Thymus (tissue), 11 donors: ENCODE measurements around the gene PITX2. TPM values are rescaled to one million over a fixed set of nuclear protein-coding genes. Genes with fewer than 3 reads are reported as not detected.
"Not testable (repeated sequence)": the region's sequence is repeated elsewhere in the genome, so short reads cannot be mapped to it uniquely, and the experiment has no call there.

Experiments
- DNase-seq, 9 donors: peaks; one replicate each; pipeline ENCODE4 v3.0.0-alpha.2; 2013; ENCODE audit warnings: low spot score in 9 of 9, low read depth in 6 of 9, missing footprints in 1 of 9
- H3K27ac ChIP-seq, 2 donors: one replicate each; pipeline ENCODE4 v1.5.1; 2013; ENCODE audit warnings: control low read depth in 1 of 2, low read depth in 1 of 2, low read length in 1 of 2, mild to moderate bottlenecking in 1 of 2, moderate library complexity in 1 of 2
- H3K27me3 ChIP-seq, 2 donors: one replicate each; pipeline ENCODE4 v1.5.1; 2013; ENCODE audit warnings: low read length in 1 of 2; ENCODE audit not compliant: control insufficient read depth in 2 of 2, insufficient read depth in 1 of 2
- H3K36me3 ChIP-seq, 2 donors: one replicate each; pipeline ENCODE4 v1.5.1; 2013; ENCODE audit warnings: low read length in 1 of 2, mild to moderate bottlenecking in 1 of 2, moderate library complexity in 1 of 2; ENCODE audit not compliant: control insufficient read depth in 2 of 2, insufficient read depth in 2 of 2
- H3K4me1 ChIP-seq, 2 donors: one replicate each; pipeline ENCODE4 v1.5.1; 2013; ENCODE audit warnings: low read length in 2 of 2; ENCODE audit not compliant: control insufficient read depth in 2 of 2, insufficient read depth in 2 of 2
- H3K4me3 ChIP-seq, 2 donors: one replicate each; pipeline ENCODE4 v1.5.1; 2013; ENCODE audit warnings: low read length in 2 of 2, control low read depth in 1 of 2, mild to moderate bottlenecking in 1 of 2
- H3K9me3 ChIP-seq, 2 donors: one replicate each; pipeline ENCODE4 v1.5.1; 2013; ENCODE audit warnings: low read length in 1 of 2, mild to moderate bottlenecking in 1 of 2; ENCODE audit not compliant: control insufficient read depth in 2 of 2, insufficient read depth in 1 of 2
- WGBS: extraction: QIAGEN DNeasy Blood & Tissue Kit; methylation state at CpG from one replicate; pipeline ENCODE4 v1.1.7; 2013; 5-methylcytosine and 5-hydroxymethylcytosine counted together
- polyA plus RNA-seq: library from polyadenylated mRNA; stranded (reverse); fragments of 200-250 nt; gene quantifications from one replicate; pipeline ENCODE4 v1.2.3, GENCODE V29; 2013
- total RNA-seq: library from RNA; stranded (reverse); fragments of 120-200 nt; gene quantifications from one replicate; pipeline ENCODE4 v1.2.4, GENCODE V29; 2013
- donor health status: healthy.

PITX2 gene
- total and polyA plus RNA-seq, 2 donors, result 0.33 to 0.39 TPM

GRCh38 chr4:110605077-110605476, 17.8 kb downstream of the PITX2 start:
- WGBS, result 96% methylated on average over 1 of the region's 1 CpG
- Histone ChIP-seq H3K36me3 (no peaks in the 10 kb centered on the region), H3K4me1 (no peaks in the 10 kb centered on the region), H3K27me3 (peaks cover 5 to 18% of the 10 kb centered on the region in 2 donors), H3K27ac (no peak overlapping the region), H3K4me3 (no peak overlapping the region), H3K9me3 (no peaks in the 10 kb centered on the region)
- DNase-seq, result no peak

- no peaks in the 10 kb centered on the region for H3K27me3 ChIP-seq
- WGBS, result 98% methylated on average over 2 of the region's 2 CpGs
- H3K4me3 ChIP-seq, result no peak overlapping the region
- no peaks in the 10 kb centered on the region for H3K36me3 ChIP-seq
- H3K9me3 ChIP-seq, result no peaks in the 10 kb centered on the region
- DNase-seq, result no peak
- no peak overlapping the region for H3K27ac ChIP-seq
- H3K4me1 ChIP-seq, result no peaks in the 10 kb centered on the region
Observed at GRCh38 chr4:110602061-110602460, 20.8 kb downstream of the PITX2 start.

- no peak overlapping the region for H3K4me3 ChIP-seq
- DNase-seq, result no peak
- H3K4me1 ChIP-seq, result no peaks in the 10 kb centered on the region
- H3K27me3 ChIP-seq, result no peaks in the 10 kb centered on the region
- H3K36me3 ChIP-seq, result no peaks in the 10 kb centered on the region
- no peaks in the 10 kb centered on the region for H3K9me3 ChIP-seq
- no peak overlapping the region for H3K27ac ChIP-seq
Observed at GRCh38 chr4:110597582-110597981, 25.3 kb downstream of the PITX2 start.

GRCh38 chr4:110596431-110596830, 26.4 kb downstream of the PITX2 start:
- Histone ChIP-seq H3K36me3 (no peaks in the 10 kb centered on the region), H3K27me3 (no peaks in the 10 kb centered on the region), H3K4me3 (no peak overlapping the region), H3K9me3 (no peaks in the 10 kb centered on the region), H3K4me1 (no peaks in the 10 kb centered on the region), H3K27ac (no peak overlapping the region)
- 92% methylated on average over 2 of the region's 2 CpGs for WGBS
- DNase-seq, result no peak

- H3K36me3 ChIP-seq, result no peaks in the 10 kb centered on the region
- no peak overlapping the region for H3K27ac ChIP-seq
Observed at GRCh38 chr4:110595583-110595982, 27.3 kb downstream of the PITX2 start.

GRCh38 chr4:110589297-110589696, 33.6 kb downstream of the PITX2 start:
- Histone ChIP-seq H3K36me3 (no peaks in the 10 kb centered on the region), H3K27me3 (no peaks in the 10 kb centered on the region), H3K27ac (no peak overlapping the region), H3K4me1 (no peaks in the 10 kb centered on the region), H3K4me3 (no peak overlapping the region), H3K9me3 (no peaks in the 10 kb centered on the region)
- no peak for DNase-seq

More at GRCh38 chr4:110595583-110595982, 27.3 kb downstream of the PITX2 start:
- Histone ChIP-seq H3K4me3 (no peak overlapping the region), H3K27me3 (no peaks in the 10 kb centered on the region), H3K4me1 (no peaks in the 10 kb centered on the region), H3K9me3 (no peaks in the 10 kb centered on the region)
- WGBS, result 98% methylated on average over 1 of the region's 1 CpG
- no peak for DNase-seq

- H3K27me3 ChIP-seq, result no peaks in the 10 kb centered on the region
- no peaks in the 10 kb centered on the region for H3K9me3 ChIP-seq
- no peak overlapping the region for H3K27ac ChIP-seq
- DNase-seq, result no peak
- H3K4me3 ChIP-seq, result no peak overlapping the region
- 97% methylated on average over 36 of the region's 36 CpGs for WGBS
- no peaks in the 10 kb centered on the region for H3K36me3 ChIP-seq
- no peaks in the 10 kb centered on the region for H3K4me1 ChIP-seq
Observed at GRCh38 chr4:110587666-110588285, 35.1 kb downstream of the PITX2 start.

- 33% methylated on average over 7 of the region's 7 CpGs for WGBS
- H3K27ac ChIP-seq, result no peak overlapping the region
- DNase-seq, result no peak
- no peaks in the 10 kb centered on the region for H3K27me3 ChIP-seq
- H3K4me1 ChIP-seq, result no peaks in the 10 kb centered on the region
- H3K4me3 ChIP-seq, result no peak overlapping the region
- no peaks in the 10 kb centered on the region for H3K9me3 ChIP-seq
- no peaks in the 10 kb centered on the region for H3K36me3 ChIP-seq
Observed at GRCh38 chr4:110586131-110586850, 36.6 kb downstream of the PITX2 start.

- not testable (repeated sequence) for H3K27me3 ChIP-seq, H3K4me3 ChIP-seq, H3K4me1 ChIP-seq, H3K9me3 ChIP-seq, H3K36me3 ChIP-seq, DNase-seq, H3K27ac ChIP-seq
- 98% methylated on average over 2 of the region's 2 CpGs for WGBS
Observed at GRCh38 chr4:110576696-110577095, 46.2 kb downstream of the PITX2 start.
